SU-DHL-6 (cell line): Measurements from ENCODE around the gene DNMT3A.

ENCODE experiments used
- H2AFZ ChIP-seq: fragments of 200-600 bp; sonication (generic); 2 replicates; pipeline ENCODE4 v1.6.1; 2014; ENCODE audit warnings: low read depth, mild to moderate bottlenecking, moderate library complexity, mixed read lengths, antibody characterized with exemption, low read length; ENCODE audit not compliant: severe bottlenecking
- H3F3A ChIP-seq: fragments of 200-600 bp; shearing (Covaris generic); 2 replicates; pipeline ENCODE4 v1.6.0; 2016; ENCODE audit warnings: antibody characterized with exemption, mild to moderate bottlenecking; ENCODE audit not compliant: insufficient read depth
- H3K27ac ChIP-seq: fragments of 200-600 bp; sonication (generic); 2 replicates; pipeline ENCODE4 v1.5.1; 2016; ENCODE audit warnings: low read depth, mild to moderate bottlenecking, low read length, moderate library complexity, mixed read lengths
- H3K27me3 ChIP-seq: fragments of 200-600 bp; sonication (generic), shearing (Covaris generic); 2 replicates; pipeline ENCODE4 v1.6.0; 2014; ENCODE audit warnings: mild to moderate bottlenecking, low read length
- H3K36me3 ChIP-seq: fragments of 200-600 bp; sonication (generic); 2 replicates; pipeline ENCODE4 v1.6.1; 2014; ENCODE audit warnings: mild to moderate bottlenecking, low read length, mixed read lengths
- H3K4me2 ChIP-seq: fragments of 300-600, 200-600 bp; shearing (Covaris generic), sonication (generic); 2 replicates; pipeline ENCODE4 v1.6.0; 2014; ENCODE audit warnings: low read length, low read depth, mild to moderate bottlenecking; ENCODE audit not compliant: poor library complexity, severe bottlenecking
- H3K4me3 ChIP-seq: fragments of 200-600 bp; sonication (generic); 2 replicates; pipeline ENCODE4 v1.5.1; 2014; ENCODE audit warnings: antibody characterized with exemption, low read length, mild to moderate bottlenecking, mixed read lengths; ENCODE audit not compliant: insufficient read depth, poor library complexity, severe bottlenecking
- H3K79me2 ChIP-seq: fragments of 200-600 bp; sonication (generic); 2 replicates; pipeline ENCODE4 v1.6.1; 2014; ENCODE audit warnings: mild to moderate bottlenecking, low read length, moderate library complexity; ENCODE audit not compliant: insufficient read depth
- H3K9ac ChIP-seq: fragments of 200-600 bp; sonication (generic); 2 replicates; pipeline ENCODE4 v1.7.0; 2014; ENCODE audit warnings: mild to moderate bottlenecking, low read length
- H3K9me2 ChIP-seq: fragments of 200-600 bp; sonication (generic); replicated peaks from 2 replicates; pipeline ENCODE4 v1.6.1; 2014; ENCODE audit warnings: low read length; ENCODE audit not compliant: insufficient read depth
- H3K9me3 ChIP-seq: fragments of 200-600 bp; sonication (generic); 2 replicates; pipeline ENCODE4 v1.6.1; 2014; ENCODE audit warnings: low read length, mixed read lengths; ENCODE audit not compliant: insufficient read depth
- H4K20me1 ChIP-seq: fragments of 200-600 bp; sonication (generic); 2 replicates; pipeline ENCODE4 v1.6.1; 2014; ENCODE audit warnings: low read depth, mild to moderate bottlenecking, antibody characterized with exemption, low read length, moderate library complexity, mixed read lengths
- CTCF ChIP-seq: fragments of 200-600 bp; sonication (generic); IDR thresholded peaks from one replicate; pipeline ENCODE4 v1.5.1; 2017; ENCODE audit warnings: antibody characterized with exemption, mild to moderate bottlenecking, low read length, moderate library complexity; ENCODE audit not compliant: insufficient read depth, poor library complexity, severe bottlenecking
- EZH2phosphoT487 ChIP-seq: fragments of 200-600 bp; sonication (generic), shearing (Covaris generic); conservative IDR thresholded peaks from 2 replicates; pipeline ENCODE4 v1.6.1; 2018; ENCODE audit warnings: mild to moderate bottlenecking, antibody characterized with exemption, low read length, moderate library complexity, mixed read lengths

The DNMT3A gene

GRCh38 chr2:25314514-25315315 is 27.0 kb downstream of the DNMT3A start:
- H3K36me3 ChIP-seq: no peaks in the 10 kb centered on the region
- H3K9me2 ChIP-seq: no peaks in the 10 kb centered on the region
- no peak overlapping the region for H3K9ac ChIP-seq
- no peak overlapping the region for H3K4me2 ChIP-seq
- H3F3A ChIP-seq: no peaks in the 10 kb centered on the region
- H3K9me3 ChIP-seq: no peaks in the 10 kb centered on the region
- no peak overlapping the region for H3K27ac ChIP-seq
- no peaks in the 10 kb centered on the region for H3K27me3 ChIP-seq
- H2AFZ ChIP-seq: no peak overlapping the region
- no peak for TF ChIP-seq EZH2phosphoT487
- TF ChIP-seq CTCF: no peak
- no peaks in the 10 kb centered on the region for H4K20me1 ChIP-seq
- no peak overlapping the region for H3K4me3 ChIP-seq
- no peaks in the 10 kb centered on the region for H3K79me2 ChIP-seq

DNA sequence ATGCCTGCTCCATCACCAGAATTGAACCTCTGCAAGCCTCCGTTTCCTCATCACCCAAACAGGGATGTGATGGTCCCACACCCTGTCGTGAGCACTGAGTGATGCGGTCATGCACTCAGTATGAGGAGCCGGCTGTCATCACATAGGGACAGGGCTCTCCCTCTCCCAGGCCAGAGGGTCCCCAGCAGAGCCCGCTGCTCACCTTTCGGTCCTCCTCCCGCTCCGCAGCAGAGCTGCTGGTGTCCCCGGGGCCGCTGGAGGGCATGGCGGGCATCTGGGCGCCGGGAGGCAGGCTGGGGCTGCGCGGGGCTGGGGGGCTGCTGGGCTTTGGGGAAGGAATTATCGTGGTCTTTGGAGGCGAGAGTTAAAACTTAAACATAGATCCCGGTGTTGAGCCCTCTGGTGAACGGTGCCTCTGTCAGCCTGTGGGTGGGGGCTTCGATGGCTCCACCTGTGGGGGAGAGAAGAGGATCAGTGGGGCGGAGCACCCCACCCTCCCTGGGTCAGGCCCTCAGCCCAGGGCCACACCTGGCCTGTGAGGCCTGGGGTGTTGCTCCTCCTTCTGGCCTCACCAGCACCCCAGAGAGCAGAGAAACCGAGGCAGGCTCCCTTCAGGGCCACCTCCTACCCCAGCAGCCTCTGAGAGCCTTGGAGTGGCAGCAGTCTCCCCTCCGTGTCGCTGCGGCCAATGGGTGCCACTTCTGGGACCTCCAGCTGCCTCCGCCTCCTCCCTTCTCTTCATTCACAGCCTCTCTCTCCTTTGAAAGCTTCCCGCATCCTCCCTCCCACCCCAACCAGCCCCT is 27.8 kb downstream of the DNMT3A start:
- no peak overlapping the region for H3K9ac ChIP-seq
- H3F3A ChIP-seq: no peaks in the 10 kb centered on the region
- no peak overlapping the region for H3K4me2 ChIP-seq
- no peak overlapping the region for H3K27ac ChIP-seq
- H3K36me3 ChIP-seq: no peaks in the 10 kb centered on the region
- no peak for TF ChIP-seq CTCF
- no peaks in the 10 kb centered on the region for H3K79me2 ChIP-seq
- no peaks in the 10 kb centered on the region for H3K27me3 ChIP-seq
- no peaks in the 10 kb centered on the region for H3K9me2 ChIP-seq
- H2AFZ ChIP-seq: no peak overlapping the region
- H3K9me3 ChIP-seq: no peaks in the 10 kb centered on the region
- H3K4me3 ChIP-seq: no peak overlapping the region
- no peaks in the 10 kb centered on the region for H4K20me1 ChIP-seq

DNA sequence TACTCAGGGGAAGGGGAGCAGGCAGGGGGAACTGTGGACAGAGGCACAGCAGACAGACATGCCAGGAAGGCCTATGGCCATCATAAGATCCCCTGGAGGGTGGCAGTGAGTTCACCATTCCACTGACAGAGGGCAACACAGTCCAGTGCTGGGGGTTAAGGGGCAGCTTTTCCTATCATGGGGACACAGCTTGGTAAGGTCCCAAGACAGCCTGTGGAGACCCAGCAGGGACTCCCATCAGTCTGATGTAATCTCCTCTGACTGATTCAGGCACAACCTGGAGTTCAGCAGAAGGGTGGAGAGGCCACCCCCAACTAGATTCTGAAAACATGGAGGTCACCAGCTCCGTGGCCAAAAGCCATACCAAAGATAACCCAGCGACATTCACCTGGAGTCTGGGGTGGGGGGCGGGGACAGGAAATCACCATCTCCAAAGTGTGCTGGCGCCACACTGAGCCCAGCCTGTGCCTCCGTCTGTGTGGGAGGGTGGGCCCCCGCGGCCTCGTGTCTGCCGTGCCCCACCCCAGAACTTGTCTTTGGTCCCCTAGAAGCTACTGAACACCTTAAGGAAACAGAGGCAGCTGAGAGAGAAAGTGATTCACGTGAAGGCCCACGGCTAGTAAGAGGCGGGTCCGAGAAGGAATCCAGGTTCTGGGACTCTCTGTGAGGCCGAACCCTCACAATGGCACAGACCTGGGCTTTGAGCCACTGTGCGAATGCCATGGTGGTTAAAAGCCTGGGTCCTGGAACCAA is 28.6 kb downstream of the DNMT3A start:
- no peak overlapping the region for H3K4me3 ChIP-seq
- H3K9me3 ChIP-seq: no peaks in the 10 kb centered on the region
- no peaks in the 10 kb centered on the region for H3K79me2 ChIP-seq
- no peaks in the 10 kb centered on the region for H3F3A ChIP-seq
- H3K9ac ChIP-seq: no peak overlapping the region
- H3K27me3 ChIP-seq: no peaks in the 10 kb centered on the region
- H3K27ac ChIP-seq: no peak overlapping the region
- H4K20me1 ChIP-seq: no peaks in the 10 kb centered on the region
- no peak overlapping the region for H2AFZ ChIP-seq
- no peaks in the 10 kb centered on the region for H3K9me2 ChIP-seq
- no peak overlapping the region for H3K4me2 ChIP-seq
- TF ChIP-seq CTCF (no peak), EZH2phosphoT487 (no peak)
- H3K36me3 ChIP-seq: no peaks in the 10 kb centered on the region
